Mesothelial cell of epicardium (in vitro differentiated cells): Measurements from ENCODE around the gene CTNS. TPM values are rescaled to one million over a fixed set of nuclear protein-coding genes. Genes with fewer than 3 reads are reported as not detected.
A peak's percentile ranks its signal among the peaks of the same experiment; 100 is the strongest.

Source experiments
- DNase-seq, 2 experiments: peaks; one replicate each; pipeline ENCODE4 v3.0.0; 2021; ENCODE audit warnings: low spot score in 2 of 2; ENCODE audit not compliant: unreplicated experiment in 2 of 2
- H3K27ac Mint-ChIP-seq: 2 replicates; pipeline ENCODE4 v1.8.0; 2021; ENCODE audit warnings: mixed read lengths
- H3K27me3 Mint-ChIP-seq: 2 replicates; pipeline ENCODE4 v1.8.0; 2021; ENCODE audit warnings: low read depth, mixed read lengths
- H3K36me3 Mint-ChIP-seq: 2 replicates; pipeline ENCODE4 v1.8.0; 2021; ENCODE audit warnings: mixed read lengths
- H3K4me1 Mint-ChIP-seq: 2 replicates; pipeline ENCODE4 v1.8.0; 2021; ENCODE audit warnings: mixed read lengths
- H3K4me3 Mint-ChIP-seq: 2 replicates; pipeline ENCODE4 v1.8.0; 2021; ENCODE audit warnings: mild to moderate bottlenecking, moderate library complexity, mixed read lengths
- H3K9me3 Mint-ChIP-seq: 2 replicates; pipeline ENCODE4 v1.8.0; 2021; ENCODE audit warnings: mixed read lengths
- total RNA-seq: library from RNA; stranded (reverse); gene quantifications from 3 replicates; pipeline ENCODE4 v1.2.1, GENCODE V29; 2021
- TF ChIP-seq, protein P1 (sequence below): fragments of 200-600 bp; sonication (generic); IDR thresholded peaks from one replicate; pipeline ENCODE4 v1.5.0; 2021; ENCODE audit warnings: antibody characterized with exemption; ENCODE audit not compliant: unreplicated experiment

CTNS gene
- total RNA-seq, 1 donor from 2014 or later = 13.4 TPM

DNA sequence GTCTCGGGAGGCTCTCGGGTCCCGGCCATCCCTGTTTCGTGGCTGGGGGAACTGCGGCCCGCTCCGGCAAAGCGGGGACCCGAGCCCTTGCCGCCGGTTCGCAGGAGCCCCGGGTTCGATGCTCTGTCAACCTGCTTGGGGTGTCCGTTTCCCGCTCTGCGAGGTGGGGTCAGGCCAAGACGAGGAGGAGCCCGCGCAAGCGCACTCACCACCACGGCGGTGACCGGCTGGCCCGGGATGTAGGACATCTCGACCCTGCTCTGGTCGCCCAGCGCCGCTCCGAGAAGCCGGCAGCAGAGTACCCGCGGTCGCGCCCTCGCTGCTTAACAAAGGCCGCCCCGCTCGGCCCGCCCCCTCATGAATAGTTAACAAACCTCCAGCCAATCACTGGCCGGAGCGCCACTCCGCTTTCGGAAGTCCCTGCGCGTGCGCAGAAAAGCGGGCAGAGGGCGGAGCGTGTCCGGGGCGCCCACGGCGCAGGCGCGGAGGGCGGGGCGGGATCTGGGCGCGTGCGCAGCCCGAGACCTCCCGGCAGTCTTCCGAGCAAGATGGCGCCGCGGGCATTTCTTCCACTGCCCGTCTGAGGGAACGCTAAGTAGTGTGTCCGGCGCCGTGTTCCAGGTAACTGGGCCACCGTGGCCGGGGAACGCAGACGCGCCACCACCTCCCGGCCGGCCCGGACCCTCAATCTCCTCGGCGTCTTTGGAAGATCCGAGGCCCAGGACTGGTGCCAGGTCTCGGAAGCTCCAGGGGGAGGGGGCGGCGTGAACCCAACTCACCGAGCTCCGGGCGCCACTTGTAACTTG is 31.9 kb downstream of the CTNS start, which contains the start of the genes EMC6 and TAX1BP3:
EMC6 (plus strand) TSS at position 534 of the 806 bp plus-strand sequence. CDS start 335 bp downstream, outside the sequence.
TAX1BP3 (minus strand) TSS at position 300 of the 806 bp plus-strand sequence; CDS start at position 248, 52 bp downstream.
- TF ChIP-seq, protein P1, sequence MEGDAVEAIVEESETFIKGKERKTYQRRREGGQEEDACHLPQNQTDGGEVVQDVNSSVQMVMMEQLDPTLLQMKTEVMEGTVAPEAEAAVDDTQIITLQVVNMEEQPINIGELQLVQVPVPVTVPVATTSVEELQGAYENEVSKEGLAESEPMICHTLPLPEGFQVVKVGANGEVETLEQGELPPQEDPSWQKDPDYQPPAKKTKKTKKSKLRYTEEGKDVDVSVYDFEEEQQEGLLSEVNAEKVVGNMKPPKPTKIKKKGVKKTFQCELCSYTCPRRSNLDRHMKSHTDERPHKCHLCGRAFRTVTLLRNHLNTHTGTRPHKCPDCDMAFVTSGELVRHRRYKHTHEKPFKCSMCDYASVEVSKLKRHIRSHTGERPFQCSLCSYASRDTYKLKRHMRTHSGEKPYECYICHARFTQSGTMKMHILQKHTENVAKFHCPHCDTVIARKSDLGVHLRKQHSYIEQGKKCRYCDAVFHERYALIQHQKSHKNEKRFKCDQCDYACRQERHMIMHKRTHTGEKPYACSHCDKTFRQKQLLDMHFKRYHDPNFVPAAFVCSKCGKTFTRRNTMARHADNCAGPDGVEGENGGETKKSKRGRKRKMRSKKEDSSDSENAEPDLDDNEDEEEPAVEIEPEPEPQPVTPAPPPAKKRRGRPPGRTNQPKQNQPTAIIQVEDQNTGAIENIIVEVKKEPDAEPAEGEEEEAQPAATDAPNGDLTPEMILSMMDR = no peak
- Mint-ChIP-seq H3K4me1 (peaks cover 32% of the 10 kb centered on the region), H3K4me3 (peak within 1 kb of the TSS; percentile 85), H3K27ac (peak within 1 kb of the TSS; percentile 99), H3K36me3 (peaks cover 12% of the 10 kb centered on the region), H3K9me3 (no peaks in the 10 kb centered on the region), H3K27me3 (no peaks in the 10 kb centered on the region)
- peak; percentile 99 to 100 for DNase-seq

DNA sequence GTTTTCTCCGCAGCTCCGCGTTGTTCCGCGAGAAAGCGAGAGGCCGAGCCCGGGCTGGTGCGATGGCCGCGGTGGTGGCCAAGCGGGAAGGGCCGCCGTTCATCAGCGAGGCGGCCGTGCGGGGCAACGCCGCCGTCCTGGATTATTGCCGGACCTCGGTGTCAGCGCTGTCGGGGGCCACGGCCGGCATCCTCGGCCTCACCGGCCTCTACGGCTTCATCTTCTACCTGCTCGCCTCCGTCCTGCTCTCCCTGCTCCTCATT is 32.5 kb downstream of the CTNS start:
- Mint-ChIP-seq H3K4me1 (peaks cover 32% of the 10 kb centered on the region), H3K4me3 (peak overlapping the region; percentile 85), H3K36me3 (peaks cover 11% of the 10 kb centered on the region), H3K27me3 (no peaks in the 10 kb centered on the region), H3K9me3 (no peaks in the 10 kb centered on the region), H3K27ac (peak overlapping the region; percentile 94)
- TF ChIP-seq, protein P1 = no peak
- no peak for DNase-seq

DNA sequence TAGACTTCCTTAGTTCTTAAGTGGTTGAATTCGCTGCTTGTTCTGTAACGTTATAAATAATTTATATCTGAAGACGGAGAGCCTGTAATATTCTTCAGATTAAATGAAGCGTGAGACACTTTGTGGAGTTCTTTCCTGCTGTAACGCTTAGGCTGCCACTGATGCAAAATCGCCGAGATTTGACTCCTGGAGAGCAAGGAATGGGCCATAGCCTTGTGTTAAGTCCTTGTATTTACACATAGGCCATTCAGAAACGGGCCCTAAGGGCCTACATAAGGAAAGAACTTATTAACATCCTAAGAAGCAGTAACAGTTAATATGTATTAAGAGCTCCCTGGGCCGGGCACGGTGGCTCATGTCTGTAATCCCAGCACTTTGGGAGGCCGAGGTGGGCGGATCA is 33.0 kb downstream of the CTNS start:
- no peak for DNase-seq
- H3K4me1 Mint-ChIP-seq = peaks cover 32% of the 10 kb centered on the region
- no peaks in the 10 kb centered on the region for H3K9me3 Mint-ChIP-seq
- H3K36me3 Mint-ChIP-seq = peaks cover 6% of the 10 kb centered on the region
- H3K4me3 Mint-ChIP-seq = peak overlapping the region; percentile 85
- H3K27me3 Mint-ChIP-seq = no peaks in the 10 kb centered on the region
- H3K27ac Mint-ChIP-seq = peak overlapping the region; percentile 94
- TF ChIP-seq, protein P1 = no peak

DNA sequence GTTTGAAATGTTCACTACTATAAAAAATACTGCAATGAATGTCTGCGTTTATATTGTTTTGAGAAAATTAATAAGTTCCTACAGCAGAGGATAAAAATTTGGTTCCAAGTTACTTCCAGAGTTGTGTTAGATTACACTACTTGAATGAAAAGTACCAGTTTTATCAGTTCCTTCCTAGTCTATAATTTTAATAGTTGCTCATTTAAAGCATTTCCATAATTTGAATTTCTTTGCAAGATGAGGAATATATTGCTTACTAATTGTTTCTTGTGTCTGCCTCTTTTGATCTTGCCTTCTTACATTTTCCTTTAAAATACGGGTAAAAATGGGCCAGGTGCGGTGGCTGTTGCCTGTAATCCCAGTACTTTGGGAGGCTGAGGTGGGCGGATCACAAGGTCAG is 36.0 kb downstream of the CTNS start:
- Mint-ChIP-seq H3K9me3 (no peaks in the 10 kb centered on the region), H3K4me3 (no peak overlapping the region), H3K27ac (no peak overlapping the region), H3K36me3 (peaks cover 5% of the 10 kb centered on the region), H3K27me3 (peaks cover 5% of the 10 kb centered on the region), H3K4me1 (peaks cover 9% of the 10 kb centered on the region)
- TF ChIP-seq, protein P1 = no peak
- no peak for DNase-seq

DNA sequence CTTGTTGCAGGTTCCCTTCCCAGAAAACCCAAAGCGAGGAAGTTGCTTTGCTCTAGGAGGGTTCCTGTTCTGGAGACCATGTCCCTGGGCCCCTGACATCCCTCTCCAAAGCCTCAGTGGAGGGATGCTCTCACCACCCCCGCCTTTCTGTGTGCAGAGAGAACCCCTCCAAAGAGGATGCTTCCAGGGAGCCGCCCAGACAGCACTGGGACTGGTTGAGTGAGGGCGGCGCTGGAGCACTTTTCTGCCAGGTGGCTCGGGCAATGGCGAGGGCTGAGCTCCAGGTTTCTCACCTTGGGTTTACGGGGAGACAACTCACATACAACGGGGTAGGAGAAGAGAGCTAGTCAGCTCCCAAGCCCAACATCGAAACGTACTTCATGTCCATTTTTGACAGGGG is 39.3 kb downstream of the CTNS start:
- Mint-ChIP-seq H3K27me3 (peaks cover 12% of the 10 kb centered on the region), H3K9me3 (no peaks in the 10 kb centered on the region), H3K4me1 (no peaks in the 10 kb centered on the region), H3K4me3 (no peak overlapping the region), H3K27ac (no peak overlapping the region), H3K36me3 (peaks cover 3% of the 10 kb centered on the region)
- TF ChIP-seq, protein P1 = no peak
- DNase-seq = no peak
